GM19351 (cell line): ENCODE data around the gene AGAP1.
A peak's percentile ranks its signal among the peaks of the same experiment; 100 is the strongest.

Experiments
- ATAC-seq: cut with Tn5 transposase; IDR thresholded peaks from one replicate; pipeline ENCODE4 v1.9.1; 2021; ENCODE audit warnings: mild to moderate bottlenecking, moderate library complexity; ENCODE audit not compliant: unreplicated experiment

The AGAP1 gene

DNA sequence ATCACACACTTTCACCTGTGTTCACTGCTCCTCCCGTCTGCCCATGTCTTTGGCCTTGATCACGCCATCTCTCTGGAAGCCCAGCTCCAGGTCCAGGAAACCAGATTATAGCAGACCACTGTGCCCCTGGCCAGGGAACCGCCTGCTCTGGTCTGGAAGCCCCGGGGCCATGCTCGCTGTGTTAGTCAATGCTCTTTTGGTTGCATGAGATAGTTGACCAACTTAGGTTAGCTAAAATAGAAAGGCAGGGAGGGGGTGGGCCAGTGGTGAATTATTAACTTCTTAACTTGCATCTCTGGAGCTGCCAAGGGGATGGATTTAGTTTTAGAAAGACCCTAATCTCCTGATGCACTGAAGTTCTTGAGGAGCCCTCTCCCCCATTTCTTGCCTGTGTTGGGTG lies 232.7 kb downstream of the AGAP1 start:
- ATAC-seq = no peak

DNA sequence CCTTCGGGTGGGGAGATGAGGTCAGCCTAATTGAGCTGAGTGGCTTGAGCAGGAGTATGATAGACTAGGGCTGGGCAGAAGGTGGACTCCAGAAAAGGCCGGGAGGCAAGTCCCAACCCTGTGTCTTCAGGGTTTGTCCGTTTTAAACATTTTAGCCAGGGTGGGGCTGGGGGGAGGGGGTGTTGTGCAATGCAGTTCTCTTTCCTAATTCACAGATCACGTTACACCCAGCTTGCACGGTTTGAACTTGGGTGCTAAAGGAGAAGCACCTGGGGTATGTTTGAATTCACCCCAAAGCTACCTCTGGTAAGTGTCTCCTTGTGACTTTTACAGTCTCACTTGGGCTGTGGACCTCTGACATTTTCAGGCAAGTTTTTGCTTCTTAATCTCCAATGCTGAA lies 233.3 kb downstream of the AGAP1 start:
- no peak for ATAC-seq

DNA sequence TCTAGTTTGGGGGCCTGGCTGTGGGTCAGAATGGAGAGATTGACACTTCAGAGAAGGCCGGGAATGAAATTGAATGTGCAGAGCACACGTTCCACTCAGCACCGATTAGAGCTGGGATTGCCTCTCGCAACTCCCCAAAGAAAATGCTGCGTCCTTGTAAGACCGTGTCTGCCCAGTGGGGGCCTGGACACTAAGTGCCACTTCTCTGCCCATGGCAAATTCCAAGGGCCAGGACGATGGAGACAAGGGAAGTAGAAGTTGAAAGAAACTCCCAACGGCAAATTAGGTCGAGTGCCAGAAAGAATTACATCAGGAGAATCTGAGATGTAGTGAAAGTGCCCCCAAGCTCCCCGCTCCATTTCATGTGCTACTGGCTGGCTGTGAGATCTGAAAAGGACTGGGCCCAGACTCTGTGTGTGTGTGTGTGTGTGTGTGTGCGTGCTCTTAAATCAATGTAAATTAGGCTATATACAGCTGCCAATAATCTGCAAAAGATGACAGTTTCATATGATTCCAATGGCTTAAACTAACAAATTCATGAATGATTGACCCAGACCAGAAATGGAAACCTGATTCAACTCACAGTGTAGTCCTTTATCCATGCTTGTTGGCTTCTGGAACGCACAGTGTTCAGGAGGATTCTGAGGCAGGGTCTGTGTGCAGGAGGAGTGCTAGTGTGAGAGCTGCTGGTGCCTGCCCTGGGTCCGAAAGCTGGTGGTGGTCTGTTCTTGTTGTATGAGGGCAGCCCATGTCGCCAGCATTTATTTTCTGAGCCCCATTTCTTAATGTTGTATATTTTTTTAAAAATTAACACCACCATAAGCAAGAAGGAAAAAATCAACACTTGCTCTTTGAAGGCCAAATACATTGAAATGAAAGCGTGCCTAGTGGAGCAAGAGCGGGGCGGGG lies 234.3 kb downstream of the AGAP1 start:
- ATAC-seq = no peak

DNA sequence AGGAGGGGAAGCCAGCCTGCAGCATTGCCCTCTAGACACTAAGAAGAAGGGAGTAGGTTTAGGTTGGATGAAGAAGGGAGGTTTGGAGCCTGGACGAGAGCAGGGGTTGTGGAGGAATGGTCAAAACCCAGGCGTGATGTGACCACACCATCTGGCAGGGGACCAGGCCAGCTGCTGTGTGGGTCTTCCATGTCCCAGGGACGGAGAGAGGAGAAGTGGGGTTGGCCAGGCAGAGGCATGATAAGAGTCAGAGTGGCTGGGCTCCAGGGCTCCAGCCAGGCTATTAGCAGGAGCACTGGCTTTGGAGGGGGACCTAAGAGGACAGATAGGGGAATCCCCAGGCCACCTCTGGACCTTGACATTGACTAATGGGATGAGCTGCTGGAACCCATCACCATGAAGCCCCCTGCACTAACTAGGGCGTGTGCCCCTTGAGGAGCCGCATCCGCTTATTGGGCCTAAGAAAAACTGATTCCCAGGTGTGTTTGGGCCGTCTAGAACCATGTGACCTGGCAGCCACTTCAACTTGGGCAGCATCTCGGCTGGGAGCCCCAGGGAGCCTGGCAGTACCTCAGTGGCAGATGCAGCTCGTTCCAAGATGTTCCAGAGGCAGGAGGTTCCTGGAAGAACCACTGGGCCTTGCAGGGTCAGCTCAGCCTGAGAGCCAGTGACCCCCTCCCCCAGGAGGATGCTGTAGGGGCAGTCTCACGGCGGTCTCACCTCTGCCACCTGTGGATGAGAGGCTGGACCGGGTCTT lies 235.1 kb downstream of the AGAP1 start:
- no peak for ATAC-seq

DNA sequence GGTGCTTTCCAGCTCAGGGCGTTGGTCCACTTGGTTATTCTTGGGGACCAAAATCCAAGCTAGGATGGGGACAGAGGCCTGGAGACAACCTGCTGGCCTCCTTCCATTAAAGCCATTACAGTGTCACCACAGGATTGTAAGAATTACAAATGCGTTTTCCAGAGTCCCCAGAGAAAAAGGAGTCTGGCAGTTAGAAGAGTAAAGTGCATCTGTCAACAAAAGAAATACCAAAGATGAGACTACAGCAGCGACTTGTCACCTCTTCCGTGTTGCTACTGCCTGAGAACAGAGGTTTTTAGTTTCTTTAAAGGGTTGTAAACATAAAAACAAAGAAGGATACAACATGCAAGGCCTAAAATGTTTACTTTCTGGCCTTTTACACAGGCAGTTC lies 235.7 kb downstream of the AGAP1 start:
- no peak for ATAC-seq

DNA sequence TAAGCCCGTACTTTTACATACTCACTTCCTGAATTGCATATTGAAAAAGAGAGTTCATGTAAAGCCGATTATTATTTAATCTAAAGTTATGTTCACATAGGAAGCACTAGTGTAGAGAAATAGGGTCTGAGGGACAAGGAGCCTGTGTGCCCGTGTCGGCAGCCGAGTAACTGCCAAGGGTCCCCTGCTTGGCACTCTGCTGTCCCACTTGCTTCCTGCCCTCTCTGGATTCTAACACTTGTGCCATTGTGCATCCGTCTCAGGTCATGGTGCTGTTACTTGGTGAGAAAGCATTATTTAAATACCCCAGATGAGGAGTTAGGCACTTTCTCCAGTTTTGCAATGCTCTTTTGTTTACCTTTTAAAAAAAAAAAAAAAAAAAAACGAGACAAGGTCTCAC lies 236.3 kb downstream of the AGAP1 start:
- ATAC-seq = no peak

DNA sequence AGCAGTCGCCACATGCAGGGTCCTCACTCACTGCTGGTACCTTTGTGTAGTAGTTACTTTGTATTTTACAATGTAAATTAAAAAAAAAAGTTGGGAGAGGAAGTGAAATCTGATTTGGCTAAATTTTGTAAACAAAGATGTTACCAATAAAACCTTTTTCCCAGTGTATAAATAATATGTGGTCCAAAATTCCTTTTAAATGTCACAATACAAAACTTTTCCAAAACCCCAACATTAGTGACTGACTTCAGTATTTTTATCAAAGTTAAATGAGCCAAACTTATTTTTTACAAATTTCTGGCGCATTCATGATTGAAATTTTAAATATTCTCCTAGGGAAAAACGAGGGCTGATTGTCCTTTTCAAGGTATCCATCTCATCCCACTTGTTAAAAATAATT lies 239.9 kb downstream of the AGAP1 start:
- ATAC-seq = no peak

DNA sequence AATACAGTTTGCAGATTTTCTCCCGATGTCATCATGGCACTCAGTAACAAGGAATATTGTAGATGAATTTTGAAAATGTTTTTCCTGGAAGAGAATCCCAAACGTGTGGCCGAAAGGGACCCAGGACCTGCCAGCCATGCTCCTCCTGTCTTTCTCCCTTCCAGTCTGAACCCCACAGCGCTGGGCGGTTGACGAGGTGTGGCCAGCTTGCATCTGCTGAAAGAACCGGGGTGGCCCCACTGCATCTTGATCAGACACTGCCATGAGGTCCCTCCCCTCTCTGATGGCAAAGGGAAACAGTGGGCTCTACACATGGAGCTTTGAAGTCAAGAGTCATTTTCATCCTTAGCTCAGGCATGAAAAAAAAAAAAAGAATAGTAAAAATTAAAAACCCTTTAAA lies 240.3 kb downstream of the AGAP1 start:
- ATAC-seq = no peak

DNA sequence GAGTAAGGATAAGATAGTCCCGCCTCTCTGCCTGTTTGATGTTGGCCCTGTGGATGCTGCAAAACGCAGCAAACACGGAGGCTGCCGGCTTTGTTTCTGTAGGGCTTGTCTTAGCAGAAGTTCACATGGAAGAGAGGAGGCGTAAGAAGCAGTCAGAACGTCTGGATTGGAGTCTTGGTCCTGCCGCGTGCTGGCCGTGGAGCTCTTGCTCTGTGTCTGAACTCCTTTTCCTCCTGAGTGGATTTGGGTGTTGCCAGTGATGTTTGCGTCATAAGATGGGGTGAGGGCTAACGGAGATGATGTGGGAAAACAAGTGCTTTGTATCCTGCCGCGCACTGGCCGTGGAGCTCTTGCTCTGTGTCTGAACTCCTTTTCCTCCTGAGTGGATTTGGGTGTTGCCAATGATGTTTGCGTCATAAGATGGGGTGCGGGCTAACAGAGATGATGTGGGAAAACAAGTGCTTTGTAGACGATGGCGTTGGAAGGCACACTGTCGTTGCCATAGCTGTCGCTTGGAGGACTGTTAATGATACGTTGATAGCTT lies 240.9 kb downstream of the AGAP1 start:
- no peak for ATAC-seq

DNA sequence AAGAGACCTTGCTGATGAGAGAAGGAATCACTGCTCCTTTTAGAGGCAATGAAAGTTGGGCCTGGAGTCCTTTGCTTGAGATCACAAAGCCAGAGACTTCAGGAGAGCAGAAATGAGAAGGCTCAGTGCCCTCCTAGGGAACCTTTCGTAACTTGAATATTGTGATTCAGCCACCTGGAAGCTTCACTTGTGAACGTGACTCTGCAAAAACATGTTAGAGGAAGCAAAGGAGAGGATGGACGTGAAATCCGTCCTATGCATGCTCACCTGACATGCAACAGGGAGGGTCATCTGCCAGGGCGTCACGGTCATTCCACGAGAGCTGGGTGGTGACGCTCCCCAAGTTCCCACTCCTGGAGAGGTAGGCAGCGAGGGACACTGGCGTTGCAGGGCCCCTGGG lies 243.6 kb downstream of the AGAP1 start:
- ATAC-seq = no peak

DNA sequence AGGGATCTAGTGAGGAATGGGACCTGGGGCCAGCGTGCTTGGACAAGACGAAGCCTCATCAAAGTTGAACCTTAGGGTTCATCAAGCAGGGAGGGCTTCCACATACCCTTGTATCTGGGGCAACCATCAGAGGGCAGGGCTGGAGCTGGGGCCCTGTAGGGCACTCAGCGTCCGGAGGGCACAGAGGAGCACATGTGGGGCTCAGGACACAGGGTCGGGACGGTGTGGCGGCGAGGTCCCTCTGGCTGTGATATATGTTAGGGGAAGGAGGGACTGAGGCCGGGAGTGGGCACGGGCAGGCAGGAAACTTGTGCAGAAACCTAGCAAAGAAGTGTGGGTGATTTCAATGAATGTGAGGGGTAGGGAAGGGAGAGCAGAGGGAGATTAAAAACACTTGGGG lies 244.0 kb downstream of the AGAP1 start:
- ATAC-seq = no peak

DNA sequence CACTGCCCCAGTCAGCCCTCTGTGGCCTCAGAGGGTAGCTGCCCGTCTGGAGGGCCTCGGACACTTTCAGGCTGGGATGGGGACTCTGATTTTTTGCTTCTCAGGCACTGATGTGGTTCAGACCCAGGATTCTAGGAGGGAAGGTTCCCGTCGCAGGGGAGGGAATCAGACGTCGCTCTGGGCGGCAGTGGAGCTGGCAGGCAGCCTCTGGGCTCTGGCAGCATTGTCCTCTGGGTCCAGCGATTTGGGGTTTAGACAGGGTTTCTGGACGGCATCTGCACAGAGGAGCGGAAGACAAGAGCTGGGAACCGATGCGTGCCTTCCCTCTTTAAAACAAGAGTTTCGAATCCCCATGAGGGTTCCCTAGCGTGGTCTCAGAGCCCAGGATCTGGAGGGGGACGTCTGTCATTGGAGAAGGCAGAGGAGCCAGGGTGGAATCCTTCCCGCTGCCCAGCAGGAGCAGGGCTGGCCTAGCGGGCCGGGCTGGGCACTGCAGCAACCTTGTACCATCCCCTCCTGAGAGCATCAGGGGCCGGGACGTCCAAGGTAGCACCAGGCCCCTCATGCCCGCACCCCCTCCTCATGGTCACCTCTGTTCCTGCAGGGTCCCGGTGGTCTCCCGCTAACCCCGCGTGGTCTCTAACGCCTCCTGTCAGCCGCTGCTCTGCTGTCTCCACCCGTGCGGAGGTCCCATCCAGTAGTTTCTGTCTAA lies 246.0 kb downstream of the AGAP1 start:
- ATAC-seq = no peak

DNA sequence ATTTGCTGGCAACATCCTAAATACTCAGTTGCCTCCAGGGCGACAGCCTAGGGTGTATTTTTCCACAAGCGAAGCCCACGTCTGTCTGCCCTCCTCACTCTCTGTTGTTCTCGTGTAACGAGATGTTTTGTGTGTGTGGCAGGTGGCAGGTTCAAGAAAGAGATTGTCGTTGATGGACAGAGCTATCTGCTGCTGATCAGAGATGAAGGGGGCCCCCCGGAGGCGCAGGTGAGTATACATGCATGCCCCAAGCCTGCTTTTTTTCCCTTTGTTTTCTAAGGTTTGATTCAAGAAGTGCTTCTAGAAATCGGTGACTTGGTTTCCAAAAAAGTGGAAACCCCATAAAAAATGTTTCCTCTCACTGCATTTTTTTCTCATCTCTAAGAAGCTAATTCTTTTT lies 247.0 kb downstream of the AGAP1 start:
- no peak for ATAC-seq

DNA sequence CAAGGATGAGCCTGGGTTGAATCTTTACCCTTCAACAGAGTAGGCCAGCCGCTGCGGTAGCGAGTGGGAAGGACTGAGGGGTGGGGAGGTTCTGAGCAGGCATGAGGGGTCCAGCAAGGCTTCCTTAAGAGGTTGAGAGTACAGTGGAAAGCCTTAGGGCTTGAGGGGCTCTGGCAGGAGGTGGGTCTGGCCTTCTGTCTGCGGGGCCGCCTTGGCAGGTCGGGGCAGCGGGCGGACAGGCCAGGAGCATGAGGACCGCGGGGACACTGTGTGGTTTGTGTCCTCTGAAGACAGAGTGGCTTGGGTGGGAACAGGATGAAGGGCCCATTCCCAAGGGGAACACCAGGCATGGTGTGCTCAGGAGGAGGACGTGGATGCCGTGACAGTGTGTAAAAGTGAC lies 250.3 kb downstream of the AGAP1 start:
- no peak for ATAC-seq

DNA sequence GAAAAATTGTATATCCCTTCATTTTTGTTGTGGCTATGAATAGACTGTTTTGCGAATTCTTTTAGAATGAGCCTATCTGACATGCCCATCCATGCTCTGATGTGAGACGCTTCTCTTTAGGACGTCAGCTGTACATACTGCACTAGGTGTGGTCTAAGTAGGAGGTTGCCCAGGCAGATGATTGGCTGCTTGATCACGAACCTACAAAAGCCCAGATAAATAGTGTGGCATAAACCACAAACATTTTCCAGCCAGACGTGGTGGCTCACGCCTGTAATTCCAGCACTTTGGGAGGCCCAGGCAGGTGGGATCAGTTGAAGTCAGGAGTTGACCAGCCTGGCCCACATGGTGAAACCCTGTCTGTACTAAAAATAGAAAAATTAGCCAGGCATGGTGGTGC lies 251.8 kb downstream of the AGAP1 start:
- ATAC-seq = no peak

DNA sequence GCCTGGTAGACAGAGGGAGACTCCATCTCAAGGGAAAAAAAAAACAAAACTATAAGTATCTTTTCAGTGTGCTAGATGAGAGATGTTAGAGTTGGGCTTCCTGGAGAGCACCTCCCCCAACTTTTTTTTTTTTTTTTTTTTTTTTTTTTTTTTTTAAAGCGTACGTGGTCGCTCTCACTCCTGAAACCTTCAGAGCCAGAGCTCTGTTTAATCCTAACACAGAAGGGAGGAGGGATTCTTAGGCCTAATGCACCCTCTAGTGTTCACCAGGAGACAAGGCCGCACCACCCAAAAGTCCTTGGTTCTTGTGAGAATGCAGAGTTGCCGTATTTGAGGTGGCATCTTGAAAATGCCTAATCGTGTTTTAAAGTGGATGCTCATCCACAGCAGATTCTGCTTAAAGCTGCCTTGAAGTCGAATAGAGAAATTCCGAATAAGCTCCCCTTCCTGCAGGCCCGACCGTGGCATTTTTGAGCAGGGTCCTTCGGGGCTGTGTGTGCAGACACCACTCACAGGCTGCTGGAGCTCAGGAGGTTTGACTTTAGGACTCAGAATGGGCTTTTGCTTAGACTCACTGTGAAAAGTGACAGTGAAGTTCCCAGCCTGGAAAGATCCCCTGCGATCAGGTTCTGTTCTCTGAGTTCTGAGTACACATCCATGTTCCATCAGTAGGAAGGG lies 252.6 kb downstream of the AGAP1 start:
- ATAC-seq = peak; percentile 77

DNA sequence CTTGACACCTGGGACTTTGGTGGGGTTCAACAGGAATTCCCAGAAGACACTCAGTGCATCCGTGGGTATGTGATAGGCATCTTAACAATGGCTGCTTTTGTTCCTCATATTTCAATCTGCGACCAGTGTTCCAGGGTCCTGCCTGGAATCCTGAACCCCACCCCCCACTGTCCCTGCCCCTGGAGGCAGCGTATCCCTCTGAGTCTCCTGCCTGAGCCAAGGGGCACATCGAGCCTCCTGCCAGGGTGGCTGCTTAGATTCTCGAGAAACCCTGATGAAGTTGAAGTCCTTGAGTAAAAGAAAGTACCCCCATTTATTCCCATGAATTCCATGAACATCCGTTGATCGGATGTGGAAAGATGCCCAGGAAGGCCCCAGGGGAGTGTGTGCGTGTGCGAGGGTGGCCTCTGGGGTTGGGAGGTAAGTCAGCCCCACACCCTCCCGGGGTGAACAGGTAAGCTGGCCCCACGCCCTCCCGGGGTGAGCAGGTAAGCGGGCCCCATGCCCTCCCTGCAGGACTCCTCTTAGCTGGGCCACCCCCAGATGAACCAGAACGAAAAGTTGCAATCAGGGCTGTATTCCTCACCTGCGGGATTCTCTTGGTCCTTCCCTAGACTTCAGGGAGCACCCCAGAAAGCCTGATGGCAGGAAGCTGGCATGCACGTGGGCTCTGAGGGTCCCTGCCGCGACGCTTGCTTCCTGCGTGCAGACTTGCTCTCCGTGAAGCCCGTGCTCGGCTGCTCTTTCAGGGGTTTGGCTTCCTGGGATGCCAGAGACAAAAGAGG lies 253.3 kb downstream of the AGAP1 start:
- no peak for ATAC-seq

DNA sequence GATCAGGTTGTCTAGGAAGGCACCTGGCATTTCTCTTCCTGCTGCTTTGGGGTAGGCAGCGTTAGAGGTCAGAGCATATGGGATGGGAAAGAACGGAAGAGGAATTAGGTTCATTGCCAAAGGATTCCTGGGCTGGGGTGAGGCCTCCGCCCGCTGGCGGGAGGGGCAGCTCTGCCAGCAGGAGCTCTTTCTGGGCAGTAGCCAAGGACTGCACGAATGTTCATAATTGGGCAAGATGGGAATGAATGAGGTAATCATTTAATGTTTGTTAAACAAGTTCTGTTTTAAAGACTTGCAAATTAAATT lies 253.9 kb downstream of the AGAP1 start:
- no peak for ATAC-seq

DNA sequence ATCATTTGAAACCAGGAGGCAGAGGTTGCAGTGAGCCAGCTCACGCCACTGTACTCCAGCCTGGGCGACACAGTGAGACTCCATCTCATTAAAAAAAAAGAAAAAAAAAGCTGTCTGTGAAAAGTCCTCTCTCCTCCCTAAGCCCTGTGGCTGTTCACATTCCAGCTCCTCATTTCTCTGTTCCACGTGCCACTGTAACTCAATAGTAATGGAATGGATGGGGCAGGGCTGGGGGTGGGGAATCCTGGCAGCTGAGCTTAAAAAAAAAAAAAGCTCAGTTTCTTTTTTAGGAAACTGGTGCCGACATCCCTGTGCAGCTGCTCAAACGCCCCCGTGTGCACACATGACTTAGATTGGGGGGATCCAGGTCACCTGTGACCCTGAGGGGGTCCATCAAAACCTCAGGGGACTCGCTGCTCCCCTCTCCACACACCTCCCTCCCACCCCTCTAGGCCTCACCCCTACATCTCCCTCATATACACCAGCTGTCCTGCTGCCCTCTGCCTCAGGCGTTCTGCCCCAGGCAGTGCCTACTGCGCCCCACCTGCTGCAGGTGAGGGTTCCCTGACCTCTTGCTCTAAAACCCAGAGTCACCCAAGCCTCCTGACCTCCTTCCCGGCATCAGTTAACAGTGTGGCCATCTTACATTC lies 255.4 kb downstream of the AGAP1 start:
- no peak for ATAC-seq

DNA sequence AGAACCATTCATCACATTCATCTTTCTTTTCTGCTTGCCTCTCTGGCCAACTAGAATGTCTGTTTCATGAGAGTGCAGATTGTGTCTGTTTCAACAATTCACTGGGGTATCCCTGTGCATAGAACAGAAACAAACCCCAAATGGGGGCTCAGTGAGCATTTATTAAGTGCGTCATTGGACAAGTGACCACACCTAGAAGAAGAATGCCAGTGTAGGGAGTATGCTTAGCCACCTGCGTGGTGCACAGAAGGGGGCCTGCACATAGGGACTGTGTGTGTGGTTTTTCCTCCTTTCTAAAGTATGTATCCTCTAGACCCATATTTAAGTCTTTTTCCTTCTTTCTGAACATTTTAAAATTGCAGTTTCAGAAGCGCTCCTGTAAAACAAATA lies 255.9 kb downstream of the AGAP1 start:
- no peak for ATAC-seq
